CD4-positive, alpha-beta memory T cell (primary cell): Measurements from ENCODE around the gene AKIP1. TPM values are rescaled to one million over a fixed set of nuclear protein-coding genes. Genes with fewer than 3 reads are reported as not detected.
A peak's percentile ranks its signal among the peaks of the same experiment; 100 is the strongest.

Source experiments
- CTCF ChIA-PET: fragments of 350-600 bp; sonication (Branson Sonifier 250); formaldehyde crosslinking; loops from one replicate; lab custom pipeline; 2021; ENCODE audit warnings: inconsistent platforms; ENCODE audit not compliant: partially characterized antibody; lab: Charles Lee
- POLR2A ChIA-PET: fragments of 350-600 bp; sonication (Branson Sonifier 250); formaldehyde crosslinking; loops from one replicate; lab custom pipeline; 2021; ENCODE audit not compliant: partially characterized antibody; lab: Charles Lee
- DNase-seq, 5 donors: peaks; one replicate each; pipeline versions ENCODE4 v3.0.0 to v3.0.0-alpha.2; 2020 to 2022; ENCODE audit warnings: mixed read lengths in 1 of 5
- H3K27ac ChIP-seq: one replicate; pipeline ENCODE4 v1.7.0; 2013; ENCODE audit warnings: low read depth, low read length
- H3K27me3 ChIP-seq: 2 replicates; pipeline ENCODE4 v1.7.0; 2013; ENCODE audit warnings: mild to moderate bottlenecking, low read length, moderate library complexity; ENCODE audit not compliant: insufficient read depth
- H3K36me3 ChIP-seq: 2 replicates; pipeline ENCODE4 v1.7.0; 2013; ENCODE audit warnings: mild to moderate bottlenecking, low read length, moderate library complexity; ENCODE audit not compliant: insufficient read depth
- H3K4me1 ChIP-seq: 2 replicates; pipeline ENCODE4 v1.7.0; 2013; ENCODE audit warnings: mild to moderate bottlenecking, low read length, moderate library complexity; ENCODE audit not compliant: insufficient read depth
- H3K4me3 ChIP-seq, 2 donors: one replicate each; pipeline ENCODE4 v1.7.0; 2013; ENCODE audit warnings: low read length in 2 of 2, mild to moderate bottlenecking in 1 of 2
- H3K9me3 ChIP-seq, 2 donors: one replicate each; pipeline ENCODE4 v1.7.0; 2013; ENCODE audit warnings: low read length in 2 of 2, control low read depth in 1 of 2; ENCODE audit not compliant: control insufficient read depth in 1 of 2
- H3K27ac Mint-ChIP-seq, 7 donors: one replicate each; pipeline ENCODE4 v1.8.0; 2020 to 2021; ENCODE audit warnings: mixed read lengths in 7 of 7, mild to moderate bottlenecking in 6 of 7, inconsistent platforms in 3 of 7, moderate library complexity in 3 of 7
- H3K27me3 Mint-ChIP-seq, 2 donors: one replicate each; pipeline ENCODE4 v1.8.0; 2020 to 2021; ENCODE audit warnings: mixed read lengths in 2 of 2
- H3K36me3 Mint-ChIP-seq, 2 donors: one replicate each; pipeline ENCODE4 v1.8.0; 2020 to 2021; ENCODE audit warnings: mixed read lengths in 2 of 2, inconsistent platforms in 1 of 2, mild to moderate bottlenecking in 1 of 2
- H3K4me1 Mint-ChIP-seq, 4 donors: one replicate each; pipeline ENCODE4 v1.8.0; 2020 to 2021; ENCODE audit warnings: mixed read lengths in 4 of 4, mild to moderate bottlenecking in 1 of 4
- H3K4me3 Mint-ChIP-seq, 8 donors: one replicate each; pipeline ENCODE4 v1.8.0; 2020 to 2021; ENCODE audit warnings: mixed read lengths in 8 of 8, mild to moderate bottlenecking in 7 of 8, moderate library complexity in 6 of 8, inconsistent platforms in 3 of 8
- H3K9me3 Mint-ChIP-seq, 8 donors: one replicate each; pipeline ENCODE4 v1.8.0; 2020 to 2021; ENCODE audit warnings: mixed read lengths in 8 of 8, mild to moderate bottlenecking in 5 of 8, inconsistent platforms in 3 of 8, moderate library complexity in 1 of 8
- intact Hi-C: fragments of 100-400 bp; cut with micrococcal nuclease; formaldehyde crosslinking; loops from one replicate; pipeline ENCODE4 v1.15.1; 2023
- polyA plus RNA-seq, 2 donors: library from polyadenylated mRNA; unstranded; fragments of 300-500 nt; fragmentation: Illumina TruSeq; gene quantifications; one replicate each; pipeline ENCODE4 v1.2.3, GENCODE V29; 2021
- total RNA-seq, 2 experiments: library from RNA; stranded (reverse); gene quantifications; one replicate each; pipeline ENCODE4 v1.2.3, GENCODE V29; 2021

Gene AKIP1
- total and polyA plus RNA-seq, 4 experiments from 2014 or later: 13.3 to 20.2 (median 15.5) TPM

DNA sequence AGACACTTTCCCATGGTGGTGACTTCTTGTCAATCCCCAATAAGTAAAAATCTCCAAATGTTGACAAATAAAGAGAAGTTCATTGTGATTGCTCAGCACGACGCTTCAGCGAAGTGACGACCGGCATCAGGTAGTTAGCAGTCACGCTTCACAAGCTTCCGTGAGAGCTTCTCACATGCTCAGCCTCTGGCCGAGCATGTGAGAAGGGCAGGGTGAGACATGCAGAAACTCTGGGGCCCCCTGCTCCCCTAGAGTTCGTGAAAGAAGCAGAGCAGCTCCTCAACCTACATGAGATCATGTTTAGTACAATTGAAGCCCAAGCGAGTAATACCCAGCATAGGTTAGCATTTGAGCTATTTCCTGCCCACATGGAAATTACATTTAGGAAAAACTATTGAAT, 26.2 kb downstream of the AKIP1 start:
- peaks cover 6 to 11% of the 10 kb centered on the region in 2 donors for H3K27me3 Mint-ChIP-seq
- Histone ChIP-seq H3K4me1 (no peaks in the 10 kb centered on the region), H3K27me3 (no peaks in the 10 kb centered on the region), H3K27ac (no peak overlapping the region), H3K36me3 (no peaks in the 10 kb centered on the region), H3K4me3 (no peak overlapping the region), H3K9me3 (no peaks in the 10 kb centered on the region)
- no peak overlapping the region for H3K27ac Mint-ChIP-seq
- H3K36me3 Mint-ChIP-seq: no peaks in the 10 kb centered on the region
- peak overlapping the region in 1 of 8 donors; percentile 24 for H3K4me3 Mint-ChIP-seq
- ChIA-PET POLR2A (no interaction called here), CTCF (no interaction called here)
- intact Hi-C loops: no loop called here
- H3K4me1 Mint-ChIP-seq: peaks cover 0 to 3% (median under 1%) of the 10 kb centered on the region in 4 donors
- DNase-seq: no peak
- no peaks in the 10 kb centered on the region for H3K9me3 Mint-ChIP-seq

DNA sequence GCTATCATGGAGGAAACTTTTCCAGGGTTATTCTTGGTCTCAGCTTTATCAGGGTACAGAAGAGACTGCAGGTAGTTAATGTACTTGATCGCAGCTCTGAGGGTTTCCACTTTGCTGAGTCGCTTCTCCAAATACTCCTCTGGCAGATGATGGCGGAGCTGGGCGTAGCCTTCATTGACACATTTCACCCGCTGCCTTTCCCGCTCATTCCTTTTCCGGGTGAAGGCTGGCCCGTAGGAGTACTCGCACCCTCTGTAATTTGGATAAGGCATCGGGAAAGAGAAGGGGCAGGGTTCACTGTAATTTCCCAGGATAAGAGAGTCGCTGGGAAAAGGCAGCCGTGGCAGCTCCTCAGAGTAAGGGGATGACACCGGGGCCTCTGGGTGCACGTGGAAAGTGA, 26.7 kb downstream of the AKIP1 start:
- H3K36me3 Mint-ChIP-seq: no peaks in the 10 kb centered on the region
- H3K4me1 ChIP-seq: no peaks in the 10 kb centered on the region
- H3K4me3 Mint-ChIP-seq: no peak overlapping the region
- H3K27ac Mint-ChIP-seq: no peak overlapping the region
- ChIA-PET CTCF (interaction anchor here (0.6 kb wide), 1 partner anchor 22 kb away, joined by 3 read pairs; no protein-coding TSS in a partner anchor), POLR2A (no interaction called here)
- no peaks in the 10 kb centered on the region for H3K27me3 ChIP-seq
- no peaks in the 10 kb centered on the region for H3K9me3 Mint-ChIP-seq
- intact Hi-C loops: no loop called here
- H3K4me3 ChIP-seq: no peak overlapping the region
- no peaks in the 10 kb centered on the region for H3K9me3 ChIP-seq
- DNase-seq: no peak
- H3K27ac ChIP-seq: no peak overlapping the region
- no peaks in the 10 kb centered on the region for H3K36me3 ChIP-seq
- H3K4me1 Mint-ChIP-seq: peaks cover 0 to 3% (median under 1%) of the 10 kb centered on the region in 4 donors
- H3K27me3 Mint-ChIP-seq: peaks cover 6 to 11% of the 10 kb centered on the region in 2 donors

DNA sequence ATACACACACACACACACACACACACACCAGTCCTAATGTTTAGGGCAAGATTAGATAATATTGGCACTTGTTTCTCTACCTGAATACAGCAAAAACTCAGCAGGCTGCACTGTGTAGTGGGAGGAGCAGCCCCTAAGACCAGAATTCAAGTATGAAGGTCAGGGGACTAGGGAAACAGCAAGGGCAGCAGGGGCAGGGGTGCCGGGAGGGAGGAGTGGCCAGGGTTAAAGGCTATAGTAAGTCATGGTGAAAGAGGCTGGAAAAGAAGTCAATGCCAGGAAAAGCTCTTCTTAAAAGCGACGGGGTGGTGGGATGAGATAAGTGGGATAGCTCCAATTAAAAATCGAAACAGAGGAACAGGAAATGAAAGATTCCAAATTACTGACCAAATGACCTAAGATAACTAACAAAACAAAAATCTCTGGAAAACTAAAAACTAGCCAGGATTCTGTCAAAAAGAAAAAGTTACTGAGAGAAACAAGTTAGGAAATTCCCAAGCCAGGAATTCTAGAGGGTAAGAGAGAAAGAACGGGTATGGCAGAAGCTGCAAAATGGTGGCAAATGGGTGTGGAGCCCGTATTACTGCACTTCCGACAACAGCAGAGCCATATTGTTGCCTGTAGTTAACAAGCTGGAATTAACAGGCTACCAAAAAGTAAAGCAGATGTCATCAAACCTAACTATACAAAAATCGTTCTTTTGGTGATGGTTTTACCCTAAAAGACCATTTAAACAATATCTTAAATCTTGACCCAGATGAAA, 30.5 kb downstream of the AKIP1 start:
- Histone ChIP-seq H3K27me3 (no peaks in the 10 kb centered on the region), H3K4me1 (no peaks in the 10 kb centered on the region), H3K9me3 (no peaks in the 10 kb centered on the region), H3K4me3 (no peak overlapping the region), H3K36me3 (no peaks in the 10 kb centered on the region), H3K27ac (no peak overlapping the region)
- no peaks in the 10 kb centered on the region for H3K36me3 Mint-ChIP-seq
- intact Hi-C loops: no loop called here
- no peaks in the 10 kb centered on the region for H3K9me3 Mint-ChIP-seq
- CTCF ChIA-PET: no interaction called here
- peaks cover 8 to 11% of the 10 kb centered on the region in 2 donors for H3K27me3 Mint-ChIP-seq
- H3K4me1 Mint-ChIP-seq: no peaks in the 10 kb centered on the region
- no peak for DNase-seq
- POLR2A ChIA-PET: no interaction called here
- no peak overlapping the region for H3K4me3 Mint-ChIP-seq
- H3K27ac Mint-ChIP-seq: peak overlapping the region in 1 of 7 donors; percentile 1

DNA sequence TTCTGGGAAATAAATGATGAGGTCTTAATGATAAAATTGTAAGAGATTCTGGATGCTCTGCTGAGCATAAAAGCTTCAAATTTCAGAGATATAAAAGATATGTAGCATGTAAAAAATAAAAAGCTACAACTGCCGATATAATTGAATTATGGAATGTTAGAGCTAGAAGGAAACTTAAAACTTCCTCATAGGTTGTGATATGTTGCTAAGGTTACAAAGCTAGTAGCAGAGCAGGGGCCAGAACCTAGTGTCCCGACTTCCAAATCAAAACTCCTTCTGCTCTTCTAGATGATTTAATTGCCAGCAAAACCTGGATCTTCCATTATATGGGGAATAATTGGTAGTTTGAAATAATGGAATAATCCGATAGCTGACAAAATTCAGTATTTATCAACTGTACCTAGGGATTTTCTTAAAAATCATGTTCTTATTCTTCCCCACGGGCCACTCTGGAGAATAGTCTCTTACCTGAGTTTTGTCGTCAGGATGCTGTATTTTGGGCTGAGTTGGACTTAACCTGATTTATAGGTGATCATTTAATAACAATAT, 31.6 kb downstream of the AKIP1 start, which contains the start of gene ASCL3:
Gene ASCL3, minus strand, starts transcription at position 499 of the 549 bp plus-strand sequence. CDS start 4,855 bp downstream, outside the sequence.
- ChIA-PET CTCF (interaction anchor here (0.8 kb wide), 1 partner anchor 17 kb away, joined by 3 read pairs; no protein-coding TSS in a partner anchor), POLR2A (no interaction called here)
- no peaks in the 10 kb centered on the region for H3K4me1 Mint-ChIP-seq
- Histone ChIP-seq H3K36me3 (peaks cover 7% of the 10 kb centered on the region), H3K9me3 (no peaks in the 10 kb centered on the region), H3K4me3 (no peak within 1 kb of the TSS), H3K27ac (no peak within 1 kb of the TSS), H3K27me3 (no peaks in the 10 kb centered on the region), H3K4me1 (no peaks in the 10 kb centered on the region)
- H3K4me3 Mint-ChIP-seq: no peak within 1 kb of the TSS
- H3K27ac Mint-ChIP-seq: no peak within 1 kb of the TSS
- peaks cover 7 to 8% of the 10 kb centered on the region in 2 donors for H3K36me3 Mint-ChIP-seq
- no peaks in the 10 kb centered on the region for H3K9me3 Mint-ChIP-seq
- intact Hi-C loops: no loop called here
- H3K27me3 Mint-ChIP-seq: peaks cover 8 to 11% of the 10 kb centered on the region in 2 donors
- no peak for DNase-seq

DNA sequence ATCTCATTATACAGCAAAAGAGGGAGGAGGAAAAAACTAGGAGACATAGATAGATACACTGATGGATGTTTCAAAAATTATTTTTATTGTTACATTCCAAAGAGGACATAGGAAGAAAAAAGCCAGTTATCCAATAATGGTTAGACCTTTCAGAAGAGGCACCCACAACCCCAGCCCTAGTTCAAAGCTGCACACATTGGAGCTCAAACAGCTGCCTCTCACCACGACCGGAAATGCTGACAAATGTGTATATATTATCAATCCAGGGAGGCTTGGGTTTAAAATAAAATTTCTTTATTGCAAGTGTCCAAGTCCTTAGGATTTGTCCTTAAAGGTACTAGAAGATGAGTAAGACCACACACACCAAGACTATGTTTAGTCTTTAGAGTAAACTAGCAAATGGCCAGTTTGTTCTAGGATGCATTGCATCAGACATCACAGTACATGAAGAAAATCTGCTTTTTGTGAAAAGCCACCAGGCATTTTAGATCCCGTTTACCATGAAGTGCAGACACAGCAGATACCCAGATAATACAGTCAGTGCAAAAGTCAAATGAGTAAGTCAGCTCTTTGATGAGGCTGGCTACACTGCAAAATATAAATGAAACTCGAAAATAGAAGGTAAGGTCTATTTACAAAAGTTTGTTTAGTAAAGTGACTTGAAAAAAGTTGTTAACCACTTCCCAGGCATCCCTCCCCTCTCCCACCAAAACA, 36.4 kb downstream of the AKIP1 start:
- Mint-ChIP-seq H3K36me3 (peaks cover 36 to 47% of the 10 kb centered on the region in 2 donors), H3K9me3 (no peaks in the 10 kb centered on the region), H3K27ac (peak overlapping the region in 1 of 7 donors; percentile 5), H3K27me3 (peaks cover 0 to 2% of the 10 kb centered on the region in 2 donors), H3K4me3 (no peak overlapping the region), H3K4me1 (no peaks in the 10 kb centered on the region)
- intact Hi-C loops: no loop called here
- DNase-seq: no peak
- Histone ChIP-seq H3K27ac (no peak overlapping the region), H3K36me3 (peaks cover 33% of the 10 kb centered on the region), H3K4me1 (no peaks in the 10 kb centered on the region), H3K4me3 (no peak overlapping the region), H3K27me3 (no peaks in the 10 kb centered on the region), H3K9me3 (no peaks in the 10 kb centered on the region)
- ChIA-PET CTCF (interaction anchor here (1.0 to 3.1 kb wide), 2 partner anchors 10 to 13 kb away, joined by 3 to 19 read pairs; no protein-coding TSS in a partner anchor), POLR2A (no interaction called here)

DNA sequence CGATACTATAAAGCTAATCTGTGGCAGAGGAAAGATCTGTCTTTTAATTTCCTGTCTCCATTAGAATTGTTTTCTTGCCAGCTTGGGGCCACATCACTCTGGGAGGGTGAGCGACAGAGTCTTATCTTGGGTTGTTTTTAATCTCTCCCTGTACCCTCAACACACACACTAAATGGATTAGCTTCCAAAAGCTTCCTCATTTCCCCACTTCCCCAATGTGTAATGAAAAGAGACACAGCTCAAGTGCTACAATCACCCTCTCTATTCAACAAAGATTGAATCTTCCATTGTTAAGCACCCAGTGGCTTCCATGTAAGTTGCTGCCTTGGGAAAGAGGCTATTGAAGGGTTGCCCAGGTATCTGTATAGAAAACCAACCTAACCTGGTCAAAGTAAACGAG, 37.9 kb downstream of the AKIP1 start:
- intact Hi-C loops: no loop called here
- Mint-ChIP-seq H3K27ac (no peak overlapping the region), H3K36me3 (peaks cover 47 to 62% of the 10 kb centered on the region in 2 donors)

DNA sequence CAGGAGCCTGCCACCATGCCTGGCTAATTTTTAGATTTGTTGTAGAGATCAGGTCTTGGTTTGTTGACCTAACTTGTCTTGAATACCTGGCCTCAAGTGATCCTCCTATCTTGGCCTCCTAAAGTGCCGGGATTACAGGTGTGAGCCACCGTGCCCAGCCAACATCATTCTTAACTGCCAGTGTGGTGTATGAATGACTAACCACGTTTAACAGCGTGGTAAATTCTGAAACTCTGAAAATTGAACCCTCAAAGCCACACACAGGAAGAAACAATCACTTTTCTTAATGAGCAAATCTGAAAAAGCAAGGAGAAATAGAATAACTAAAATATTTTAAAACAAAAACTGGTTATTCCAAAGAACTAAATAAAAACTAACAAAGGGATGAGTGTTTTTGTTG, 45.9 kb downstream of the AKIP1 start:
- H3K27ac Mint-ChIP-seq: peak overlapping the region in 4 of 7 donors; percentile 13 to 53 (median 32)
- intact Hi-C loops: no loop called here
- H3K36me3 Mint-ChIP-seq: peaks cover 20 to 51% of the 10 kb centered on the region in 2 donors
- Histone ChIP-seq H3K27me3 (no peaks in the 10 kb centered on the region), H3K27ac (no peak overlapping the region), H3K4me1 (peaks cover 10% of the 10 kb centered on the region), H3K4me3 (no peak overlapping the region), H3K36me3 (peaks cover 21% of the 10 kb centered on the region), H3K9me3 (no peaks in the 10 kb centered on the region)
- CTCF ChIA-PET: interaction anchor here (1.0 to 3.2 kb wide), 3 partner anchors 9 to 42 kb away, joined by 3 to 9 read pairs (median 6); no protein-coding TSS in a partner anchor
- POLR2A ChIA-PET: no interaction called here
- H3K4me1 Mint-ChIP-seq: peaks cover 12 to 28% (median 19%) of the 10 kb centered on the region in 4 donors
- DNase-seq: no peak
- no peak overlapping the region for H3K4me3 Mint-ChIP-seq
- no peaks in the 10 kb centered on the region for H3K9me3 Mint-ChIP-seq
- no peaks in the 10 kb centered on the region for H3K27me3 Mint-ChIP-seq

More for the DNA sequence above, 37.9 kb downstream of the AKIP1 start:
- no peaks in the 10 kb centered on the region for H3K4me1 Mint-ChIP-seq
- H3K27me3 Mint-ChIP-seq: peaks cover 0 to 2% of the 10 kb centered on the region in 2 donors
- H3K9me3 Mint-ChIP-seq: no peaks in the 10 kb centered on the region
- CTCF ChIA-PET: interaction anchor here (1.4 to 3.1 kb wide), 2 partner anchors 11 to 189 kb away, joined by 3 to 19 read pairs; no protein-coding TSS in a partner anchor
- no peak for DNase-seq
- H3K36me3 ChIP-seq: peaks cover 45% of the 10 kb centered on the region
- no peak overlapping the region for H3K27ac ChIP-seq
- no peaks in the 10 kb centered on the region for H3K9me3 ChIP-seq
- no peak overlapping the region for H3K4me3 Mint-ChIP-seq
- no peak overlapping the region for H3K4me3 ChIP-seq
- POLR2A ChIA-PET: no interaction called here
- no peaks in the 10 kb centered on the region for H3K4me1 ChIP-seq
- H3K27me3 ChIP-seq: no peaks in the 10 kb centered on the region
